Urinary bladder (tissue), 4 donors: ENCODE data around the gene ACSS3. TPM values are rescaled to one million over a fixed set of nuclear protein-coding genes. Genes with fewer than 3 reads are reported as not detected.
"Not testable (repeated sequence)": the region's sequence is repeated elsewhere in the genome, so short reads cannot be mapped to it uniquely, and the experiment has no call there.

Experiments
- DNase-seq: peaks from one replicate; pipeline ENCODE4 v3.0.0-alpha.2; 2015; ENCODE audit errors: extremely low spot score
- H3K27ac ChIP-seq: one replicate; pipeline ENCODE4 v1.5.1; 2013; ENCODE audit warnings: low read depth, mild to moderate bottlenecking, moderate library complexity
- H3K36me3 ChIP-seq: one replicate; pipeline ENCODE4 v1.6.1; 2013; ENCODE audit warnings: mild to moderate bottlenecking, moderate library complexity; ENCODE audit not compliant: insufficient read depth
- H3K4me1 ChIP-seq: one replicate; pipeline ENCODE4 v1.6.1; 2013; ENCODE audit warnings: mild to moderate bottlenecking, moderate library complexity; ENCODE audit not compliant: insufficient read depth
- H3K4me3 ChIP-seq: one replicate; pipeline ENCODE4 v1.5.1; 2013; ENCODE audit warnings: low read depth, low read length
- WGBS: extraction: QIAGEN DNeasy Blood & Tissue Kit; methylation state at CpG from one replicate; pipeline ENCODE4 v1.1.7; 2013; 5-methylcytosine and 5-hydroxymethylcytosine counted together
- polyA plus RNA-seq: library from polyadenylated mRNA; stranded (reverse); fragments of 200-250 nt; gene quantifications from one replicate; pipeline ENCODE4 v1.2.3, GENCODE V29; 2013
- total RNA-seq: library from RNA; depleted of rRNA; stranded (reverse); fragments of >200 nt; gene quantifications from one replicate; pipeline ENCODE4 v1.2.3, GENCODE V29; 2014
- donor health status: healthy with polysubstance abuse.
- donor health status: healthy.

The ACSS3 gene
- 39.7 TPM for total RNA-seq
- polyA plus RNA-seq = 7.8 TPM

GRCh38 chr12:81077686-81078441 is at the start of gene ACSS3:
ACSS3 (plus strand) TSS chr12:81078079; CDS start chr12:81078121, 42 bp downstream.
- WGBS = 2% methylated on average over 49 of the region's 49 CpGs
- no peak for DNase-seq
- H3K27ac ChIP-seq = peak within 1 kb of the TSS; percentile 91
- peak within 1 kb of the TSS; percentile 79 for H3K4me3 ChIP-seq
- H3K36me3 ChIP-seq = no peaks in the 10 kb centered on the region
- H3K4me1 ChIP-seq = no peaks in the 10 kb centered on the region

- Histone ChIP-seq H3K4me1 (no peaks in the 10 kb centered on the region), H3K27ac (no peak overlapping the region), H3K4me3 (no peak overlapping the region), H3K36me3 (no peaks in the 10 kb centered on the region)
- no peak for DNase-seq
- WGBS = 81% methylated on average over 1 of the region's 1 CpG
Observed at GRCh38 chr12:81034926-81035325, 43.0 kb upstream of the ACSS3 start.

- Histone ChIP-seq H3K4me1 (no peaks in the 10 kb centered on the region), H3K27ac (no peak overlapping the region), H3K36me3 (no peaks in the 10 kb centered on the region), H3K4me3 (no peak overlapping the region)
- DNase-seq = no peak
- WGBS = 69% methylated on average over 2 of the region's 2 CpGs
Observed at GRCh38 chr12:81039231-81039630, 38.6 kb upstream of the ACSS3 start.

GRCh38 chr12:81043979-81044740 is 33.7 kb upstream of the ACSS3 start:
- no peak overlapping the region for H3K4me3 ChIP-seq
- no peak overlapping the region for H3K27ac ChIP-seq
- H3K36me3 ChIP-seq = no peaks in the 10 kb centered on the region
- 97% methylated on average over 1 of the region's 1 CpG for WGBS
- no peaks in the 10 kb centered on the region for H3K4me1 ChIP-seq
- DNase-seq = no peak

GRCh38 chr12:81064971-81065370 is 12.9 kb upstream of the ACSS3 start:
- not testable (repeated sequence) for H3K4me3 ChIP-seq, H3K27ac ChIP-seq, DNase-seq, H3K36me3 ChIP-seq, H3K4me1 ChIP-seq
- 89% methylated on average over 11 of the region's 11 CpGs for WGBS

- DNase-seq = no peak
- no peak overlapping the region for H3K4me3 ChIP-seq
- no peaks in the 10 kb centered on the region for H3K4me1 ChIP-seq
- no peak overlapping the region for H3K27ac ChIP-seq
- no peaks in the 10 kb centered on the region for H3K36me3 ChIP-seq
Observed at GRCh38 chr12:81070846-81071245, 7.0 kb upstream of the ACSS3 start.

- 84% methylated on average over 3 of the region's 3 CpGs for whole genome bisulfite sequencing
- H3K4me3 ChIP-seq = no peak overlapping the region
Observed at GRCh38 chr12:81075539-81075938, 2.3 kb upstream of the ACSS3 start.

GRCh38 chr12:81077329-81077685 is 572 bp upstream of the ACSS3 start:
- WGBS = 25% methylated on average over 6 of the region's 6 CpGs
- Histone ChIP-seq H3K36me3 (no peaks in the 10 kb centered on the region), H3K4me3 (peak overlapping the region; percentile 79), H3K27ac (no peak overlapping the region), H3K4me1 (no peaks in the 10 kb centered on the region)
- DNase-seq = no peak

More at GRCh38 chr12:81075539-81075938, 2.3 kb upstream of the ACSS3 start:
- Histone ChIP-seq H3K27ac (no peak overlapping the region), H3K4me1 (no peaks in the 10 kb centered on the region), H3K36me3 (no peaks in the 10 kb centered on the region)
- DNase-seq = no peak

- H3K4me1 ChIP-seq = no peaks in the 10 kb centered on the region
- H3K36me3 ChIP-seq = no peaks in the 10 kb centered on the region
- H3K27ac ChIP-seq = peak overlapping the region; percentile 91
- WGBS = 23% methylated on average over 10 of the region's 10 CpGs
- DNase-seq = no peak
- peak overlapping the region; percentile 79 for H3K4me3 ChIP-seq
Observed at GRCh38 chr12:81078469-81079196, 754 bp downstream of the ACSS3 start.

GRCh38 chr12:81079280-81080076 is 1.6 kb downstream of the ACSS3 start:
- peak overlapping the region; percentile 49 for H3K27ac ChIP-seq
- no peaks in the 10 kb centered on the region for H3K36me3 ChIP-seq
- no peaks in the 10 kb centered on the region for H3K4me1 ChIP-seq
- DNase-seq = no peak
- WGBS = 75% methylated on average over 2 of the region's 2 CpGs
- no peak overlapping the region for H3K4me3 ChIP-seq

- H3K27ac ChIP-seq = no peak overlapping the region
- 31% methylated on average over 4 of the region's 4 CpGs for WGBS
- H3K4me1 ChIP-seq = peaks cover 1% of the 10 kb centered on the region
- DNase-seq = no peak
- H3K36me3 ChIP-seq = no peaks in the 10 kb centered on the region
- no peak overlapping the region for H3K4me3 ChIP-seq
Observed at GRCh38 chr12:81080431-81080983, 2.6 kb downstream of the ACSS3 start.

- H3K27ac ChIP-seq = no peak overlapping the region
- 96% methylated on average over 1 of the region's 1 CpG for WGBS
- no peak overlapping the region for H3K4me3 ChIP-seq
- no peaks in the 10 kb centered on the region for H3K36me3 ChIP-seq
- DNase-seq = no peak
- H3K4me1 ChIP-seq = peaks cover 1% of the 10 kb centered on the region
Observed at GRCh38 chr12:81081726-81082125, 3.8 kb downstream of the ACSS3 start.

- Histone ChIP-seq H3K4me1 (peaks cover 1% of the 10 kb centered on the region), H3K4me3 (no peak overlapping the region), H3K36me3 (no peaks in the 10 kb centered on the region), H3K27ac (no peak overlapping the region)
- DNase-seq = no peak
- WGBS = 84% methylated on average over 1 of the region's 1 CpG
Observed at GRCh38 chr12:81083018-81083417, 5.1 kb downstream of the ACSS3 start.
